ENCODE measurements around the gene SULT1A3. TPM values are rescaled to one million over a fixed set of nuclear protein-coding genes. Genes with fewer than 3 reads are reported as not detected.
"Not testable (repeated sequence)": the region's sequence is repeated elsewhere in the genome, so short reads cannot be mapped to it uniquely, and the experiment has no call there.

SULT1A3 gene
- total RNA-seq, 1 donor from 2014 or later, result 16.3 TPM

DNA sequence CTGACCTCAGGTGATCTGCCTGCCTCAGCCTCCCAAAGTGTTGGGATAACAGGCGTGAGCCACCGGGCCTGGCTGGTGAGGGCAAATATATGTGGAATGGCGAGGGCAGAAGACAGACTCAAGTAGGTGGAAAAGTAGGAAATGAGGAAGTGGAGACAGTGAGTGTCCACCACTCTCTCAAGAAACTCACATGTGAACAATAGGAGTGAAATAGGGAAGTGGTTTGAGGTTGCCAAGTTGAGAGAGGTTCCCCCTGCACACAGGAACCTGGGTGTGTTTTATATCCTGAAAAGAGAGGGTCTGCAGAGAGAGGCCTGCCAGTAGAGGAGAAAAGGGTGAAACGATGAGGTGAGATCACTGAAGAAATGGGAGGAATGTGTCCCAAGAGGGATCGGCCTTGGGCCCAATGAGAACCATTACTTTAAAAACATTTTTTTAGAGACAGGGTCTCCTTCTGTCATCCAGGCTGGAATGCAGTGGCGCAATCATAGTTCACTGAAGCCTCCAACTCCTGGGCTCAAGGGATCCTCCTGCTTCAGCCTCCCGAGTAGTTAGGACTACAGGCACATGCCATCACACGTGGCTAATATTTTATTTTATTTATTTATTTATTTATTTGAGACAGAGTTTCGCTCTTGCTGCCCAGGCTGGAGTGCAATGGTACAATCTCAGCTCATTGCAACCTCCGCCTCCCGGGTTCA lies 32.7 kb upstream of the SULT1A3 start:
- Mint-ChIP-seq H3K27ac (ENCODE audit: unreplicated experiment) (no peak overlapping the region), H3K4me1 (ENCODE audit: unreplicated experiment) (no peaks in the 10 kb centered on the region), H3K36me3 (ENCODE audit: unreplicated experiment) (no peaks in the 10 kb centered on the region), H3K4me3 (ENCODE audit: unreplicated experiment) (no peak overlapping the region), H3K9me3 (ENCODE audit: unreplicated experiment) (no peaks in the 10 kb centered on the region), H3K27me3 (ENCODE audit: unreplicated experiment) (no peaks in the 10 kb centered on the region)
- TF ChIP-seq, protein P1, sequence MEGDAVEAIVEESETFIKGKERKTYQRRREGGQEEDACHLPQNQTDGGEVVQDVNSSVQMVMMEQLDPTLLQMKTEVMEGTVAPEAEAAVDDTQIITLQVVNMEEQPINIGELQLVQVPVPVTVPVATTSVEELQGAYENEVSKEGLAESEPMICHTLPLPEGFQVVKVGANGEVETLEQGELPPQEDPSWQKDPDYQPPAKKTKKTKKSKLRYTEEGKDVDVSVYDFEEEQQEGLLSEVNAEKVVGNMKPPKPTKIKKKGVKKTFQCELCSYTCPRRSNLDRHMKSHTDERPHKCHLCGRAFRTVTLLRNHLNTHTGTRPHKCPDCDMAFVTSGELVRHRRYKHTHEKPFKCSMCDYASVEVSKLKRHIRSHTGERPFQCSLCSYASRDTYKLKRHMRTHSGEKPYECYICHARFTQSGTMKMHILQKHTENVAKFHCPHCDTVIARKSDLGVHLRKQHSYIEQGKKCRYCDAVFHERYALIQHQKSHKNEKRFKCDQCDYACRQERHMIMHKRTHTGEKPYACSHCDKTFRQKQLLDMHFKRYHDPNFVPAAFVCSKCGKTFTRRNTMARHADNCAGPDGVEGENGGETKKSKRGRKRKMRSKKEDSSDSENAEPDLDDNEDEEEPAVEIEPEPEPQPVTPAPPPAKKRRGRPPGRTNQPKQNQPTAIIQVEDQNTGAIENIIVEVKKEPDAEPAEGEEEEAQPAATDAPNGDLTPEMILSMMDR (IDR thresholded peaks at IDR 0.05), result no peak
- DNase-seq (ENCODE audit: extremely low spot score, unreplicated experiment), result no peak

DNA sequence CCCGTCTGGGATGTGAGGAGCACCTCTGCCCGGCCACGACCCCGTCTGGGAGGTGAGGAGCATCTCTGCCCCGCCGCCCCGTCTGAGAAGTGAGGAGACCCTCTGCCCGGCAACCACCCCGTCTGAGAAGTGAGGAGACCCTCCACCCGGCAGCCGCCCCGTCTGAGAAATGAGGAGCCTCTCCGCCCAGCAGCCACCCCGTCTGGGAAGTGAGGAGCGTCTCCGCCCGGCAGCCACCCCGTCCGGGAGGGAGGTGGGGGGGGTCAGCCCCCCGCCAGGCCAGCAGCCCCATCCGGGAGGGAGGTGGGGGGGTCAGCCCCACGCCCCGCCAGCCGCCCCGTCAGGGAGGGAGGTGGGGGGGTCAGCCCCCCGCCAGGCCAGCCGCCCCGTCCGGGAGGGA lies 30.3 kb upstream of the SULT1A3 start:
- H3K36me3 Mint-ChIP-seq (ENCODE audit: unreplicated experiment); H3K27ac Mint-ChIP-seq (ENCODE audit: unreplicated experiment); DNase-seq (ENCODE audit: extremely low spot score, unreplicated experiment): not testable (repeated sequence)

DNA sequence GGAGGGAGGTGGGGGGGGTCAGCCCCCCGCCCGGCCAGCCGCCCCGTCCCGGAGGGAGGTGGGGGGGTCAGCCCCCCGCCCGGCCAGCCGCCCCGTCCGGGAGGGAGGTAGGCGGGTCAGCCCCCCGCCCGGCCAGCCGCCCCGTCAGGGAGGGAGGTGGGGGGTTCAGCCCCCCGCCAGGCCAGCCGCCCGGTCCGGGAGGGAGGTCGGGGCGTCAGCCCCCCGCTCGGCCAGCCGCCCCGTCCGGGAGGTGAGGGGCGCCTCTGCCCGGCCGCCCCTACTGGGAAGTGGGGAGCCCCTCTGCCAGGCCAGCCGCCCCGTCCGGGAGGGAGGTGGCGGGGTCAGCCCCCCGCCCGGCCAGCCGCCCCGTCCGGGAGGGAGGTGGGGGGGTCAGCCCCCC lies 29.6 kb upstream of the SULT1A3 start:
- not testable (repeated sequence) for H3K27ac Mint-ChIP-seq (ENCODE audit: unreplicated experiment); H3K9me3 Mint-ChIP-seq (ENCODE audit: unreplicated experiment); H3K36me3 Mint-ChIP-seq (ENCODE audit: unreplicated experiment); DNase-seq (ENCODE audit: extremely low spot score, unreplicated experiment); H3K4me3 Mint-ChIP-seq (ENCODE audit: unreplicated experiment); H3K4me1 Mint-ChIP-seq (ENCODE audit: unreplicated experiment); H3K27me3 Mint-ChIP-seq (ENCODE audit: unreplicated experiment)

More for the DNA sequence above, 30.3 kb upstream of the SULT1A3 start:
- not testable (repeated sequence) for H3K4me3 Mint-ChIP-seq (ENCODE audit: unreplicated experiment); H3K4me1 Mint-ChIP-seq (ENCODE audit: unreplicated experiment); H3K27me3 Mint-ChIP-seq (ENCODE audit: unreplicated experiment); H3K9me3 Mint-ChIP-seq (ENCODE audit: unreplicated experiment)

DNA sequence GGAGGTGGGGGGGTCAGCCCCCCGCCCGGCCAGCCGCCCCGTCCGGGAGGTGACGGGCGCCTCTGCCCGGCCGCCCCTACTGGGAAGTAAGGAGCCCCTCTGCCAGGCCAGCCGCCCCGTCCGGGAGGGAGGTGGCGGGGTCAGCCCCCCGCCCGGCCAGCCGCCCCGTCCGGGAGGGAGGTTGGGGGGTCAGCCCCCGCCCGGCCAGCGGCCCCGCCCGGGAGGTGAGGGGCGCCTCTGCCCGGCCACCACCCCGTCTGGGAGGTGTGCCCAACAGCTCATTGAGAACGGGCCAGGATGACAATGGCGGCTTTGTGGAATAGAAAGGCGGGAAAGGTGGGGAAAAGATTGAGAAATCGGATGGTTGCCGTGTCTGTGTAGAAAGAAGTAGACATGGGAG lies 28.9 kb upstream of the SULT1A3 start:
- H3K27me3 Mint-ChIP-seq (ENCODE audit: unreplicated experiment); H3K36me3 Mint-ChIP-seq (ENCODE audit: unreplicated experiment); H3K4me1 Mint-ChIP-seq (ENCODE audit: unreplicated experiment); H3K4me3 Mint-ChIP-seq (ENCODE audit: unreplicated experiment); H3K27ac Mint-ChIP-seq (ENCODE audit: unreplicated experiment); H3K9me3 Mint-ChIP-seq (ENCODE audit: unreplicated experiment); DNase-seq (ENCODE audit: extremely low spot score, unreplicated experiment): not testable (repeated sequence)

DNA sequence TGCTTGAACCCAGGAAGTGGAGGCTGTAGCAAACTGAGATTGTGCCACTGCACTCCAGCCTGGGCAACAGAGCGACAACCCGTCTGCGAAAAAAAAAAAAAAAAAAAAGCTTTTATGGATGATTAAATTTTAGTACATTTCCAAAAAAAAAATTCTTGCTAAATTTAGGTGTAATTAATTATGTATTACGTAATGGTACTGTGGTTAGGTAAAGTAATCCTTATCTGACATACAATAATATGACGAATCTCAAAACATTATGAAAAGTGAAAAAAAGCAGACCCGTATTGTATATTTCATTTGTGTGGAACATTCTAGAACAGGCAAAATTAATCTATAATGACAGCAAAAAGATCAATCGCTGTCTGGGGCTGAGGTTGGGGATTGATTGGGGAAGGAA lies 26.0 kb upstream of the SULT1A3 start:
- no peak for DNase-seq (ENCODE audit: extremely low spot score, unreplicated experiment)
- no peak overlapping the region for H3K4me3 Mint-ChIP-seq (ENCODE audit: unreplicated experiment)
- no peaks in the 10 kb centered on the region for H3K36me3 Mint-ChIP-seq (ENCODE audit: unreplicated experiment)
- no peaks in the 10 kb centered on the region for H3K27me3 Mint-ChIP-seq (ENCODE audit: unreplicated experiment)
- TF ChIP-seq, protein P1 (IDR thresholded peaks at IDR 0.05), result no peak
- H3K4me1 Mint-ChIP-seq (ENCODE audit: unreplicated experiment), result no peaks in the 10 kb centered on the region
- no peak overlapping the region for H3K27ac Mint-ChIP-seq (ENCODE audit: unreplicated experiment)
- H3K9me3 Mint-ChIP-seq (ENCODE audit: unreplicated experiment), result no peaks in the 10 kb centered on the region

DNA sequence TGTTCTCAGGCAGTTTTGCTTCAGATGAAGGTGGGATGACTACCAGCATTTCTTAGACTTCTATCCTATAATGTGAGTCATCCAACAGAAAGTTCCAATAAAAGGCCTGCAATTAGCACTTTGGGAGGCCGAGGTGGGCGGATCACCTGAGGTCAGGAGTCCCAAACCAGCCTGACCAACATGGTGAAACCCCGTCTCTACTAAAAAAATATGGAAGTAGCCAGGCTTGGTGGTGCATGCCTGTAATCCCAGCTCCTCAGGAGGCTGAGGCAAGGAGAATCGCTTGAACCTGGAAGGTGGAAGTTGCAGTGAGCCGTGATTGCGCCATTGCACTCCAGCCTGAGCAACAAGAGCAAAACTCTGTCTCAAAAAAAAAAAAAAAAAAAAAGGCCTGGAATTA lies 22.2 kb upstream of the SULT1A3 start:
- not testable (repeated sequence) for H3K4me1 Mint-ChIP-seq (ENCODE audit: unreplicated experiment); H3K27me3 Mint-ChIP-seq (ENCODE audit: unreplicated experiment); H3K9me3 Mint-ChIP-seq (ENCODE audit: unreplicated experiment); H3K36me3 Mint-ChIP-seq (ENCODE audit: unreplicated experiment); DNase-seq (ENCODE audit: extremely low spot score, unreplicated experiment); H3K27ac Mint-ChIP-seq (ENCODE audit: unreplicated experiment); H3K4me3 Mint-ChIP-seq (ENCODE audit: unreplicated experiment)

DNA sequence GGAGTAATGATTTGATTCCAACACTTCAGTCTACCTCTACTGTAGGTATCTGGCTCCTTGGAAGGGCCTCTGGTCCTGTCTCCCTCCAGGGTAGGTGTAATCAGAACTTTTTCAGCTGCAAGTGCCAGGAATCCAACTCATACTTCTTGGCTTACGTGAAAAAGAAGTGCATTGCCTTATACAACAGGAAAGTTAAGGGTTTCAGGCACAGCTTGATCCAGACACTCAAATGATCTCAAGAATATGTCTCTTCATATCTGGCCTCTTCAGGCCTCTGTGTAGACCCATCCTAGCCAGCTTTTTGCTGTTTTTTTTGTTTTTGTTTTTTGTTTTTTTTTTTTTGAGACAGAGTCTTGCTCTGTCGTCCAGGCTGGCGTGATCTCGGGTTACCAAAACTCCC lies 19.9 kb upstream of the SULT1A3 start:
- no peak overlapping the region for H3K4me3 Mint-ChIP-seq (ENCODE audit: unreplicated experiment)
- DNase-seq (ENCODE audit: extremely low spot score, unreplicated experiment), result no peak
- no peaks in the 10 kb centered on the region for H3K9me3 Mint-ChIP-seq (ENCODE audit: unreplicated experiment)
- H3K27ac Mint-ChIP-seq (ENCODE audit: unreplicated experiment), result no peak overlapping the region
- TF ChIP-seq, protein P1 (IDR thresholded peaks at IDR 0.05), result no peak
- H3K27me3 Mint-ChIP-seq (ENCODE audit: unreplicated experiment), result no peaks in the 10 kb centered on the region
- no peaks in the 10 kb centered on the region for H3K36me3 Mint-ChIP-seq (ENCODE audit: unreplicated experiment)
- H3K4me1 Mint-ChIP-seq (ENCODE audit: unreplicated experiment), result peaks cover 3% of the 10 kb centered on the region
